Astrocyte (in vitro differentiated cells and primary cell): Measurements from ENCODE around the gene OPRL1. TPM values are rescaled to one million over a fixed set of nuclear protein-coding genes. Genes with fewer than 3 reads are reported as not detected.

Experiments used
- DNase-seq: peaks from one replicate; pipeline ENCODE4 v3.0.0-alpha.2; 2010; ENCODE audit warnings: low read depth
- FAIRE-seq: peaks from 2 replicates; lab custom pipeline; 2011; peaks lifted over from hg19 to GRCh38; lab: Jason Lieb, UNC
- H2AFZ ChIP-seq: 2 replicates; pipeline ENCODE4 v1.6.0; 2012; ENCODE audit warnings: low read depth, low read length, inconsistent platforms
- H3K27ac ChIP-seq: 2 replicates; pipeline ENCODE4 v1.5.1; 2011; ENCODE audit warnings: low read depth, low read length, inconsistent platforms
- H3K27me3 ChIP-seq: 2 replicates; pipeline ENCODE4 v1.6.0; 2011; ENCODE audit warnings: low read length, inconsistent platforms; ENCODE audit not compliant: insufficient read depth
- H3K36me3 ChIP-seq: 2 replicates; pipeline ENCODE4 v1.5.1; 2011; ENCODE audit warnings: low read length, inconsistent platforms; ENCODE audit not compliant: insufficient read depth
- H3K4me1 ChIP-seq: 2 replicates; pipeline ENCODE4 v1.5.1; 2011; ENCODE audit warnings: low read length, inconsistent platforms; ENCODE audit not compliant: insufficient read depth
- H3K4me2 ChIP-seq: 2 replicates; pipeline ENCODE4 v1.6.0; 2012; ENCODE audit warnings: low read length, inconsistent platforms
- H3K4me3 ChIP-seq: 2 replicates; pipeline ENCODE4 v1.5.1; 2011; ENCODE audit warnings: low read depth, mild to moderate bottlenecking, low read length, inconsistent platforms; ENCODE audit not compliant: insufficient read depth
- H3K79me2 ChIP-seq: 2 replicates; pipeline ENCODE4 v1.6.0; 2012; ENCODE audit warnings: mild to moderate bottlenecking, low read length, inconsistent platforms; ENCODE audit not compliant: insufficient read depth
- H3K9ac ChIP-seq: 2 replicates; pipeline ENCODE4 v1.6.0; 2012; ENCODE audit warnings: mild to moderate bottlenecking, low read length, inconsistent platforms
- H3K9me3 ChIP-seq: 2 replicates; pipeline ENCODE4 v1.5.1; 2012; ENCODE audit warnings: low read depth, mild to moderate bottlenecking, low read length, inconsistent platforms; ENCODE audit not compliant: insufficient read depth
- H4K20me1 ChIP-seq: 2 replicates; pipeline ENCODE4 v1.6.0; 2012; ENCODE audit warnings: low read length, inconsistent platforms; ENCODE audit not compliant: insufficient read depth
- H3K27ac Mint-ChIP-seq: one replicate; pipeline ENCODE4 v1.8.0; 2021; ENCODE audit warnings: mild to moderate bottlenecking, mixed read lengths; ENCODE audit not compliant: unreplicated experiment
- H3K27me3 Mint-ChIP-seq: one replicate; pipeline ENCODE4 v1.8.0; 2021; ENCODE audit warnings: low read depth, mixed read lengths; ENCODE audit not compliant: unreplicated experiment
- H3K36me3 Mint-ChIP-seq: one replicate; pipeline ENCODE4 v1.8.0; 2021; ENCODE audit warnings: low read depth, mixed read lengths; ENCODE audit not compliant: unreplicated experiment
- H3K4me1 Mint-ChIP-seq: one replicate; pipeline ENCODE4 v1.8.0; 2021; ENCODE audit warnings: low read depth, mixed read lengths; ENCODE audit not compliant: unreplicated experiment
- H3K4me3 Mint-ChIP-seq: one replicate; pipeline ENCODE4 v1.8.0; 2021; ENCODE audit warnings: mild to moderate bottlenecking, moderate library complexity, mixed read lengths; ENCODE audit not compliant: unreplicated experiment
- H3K9me3 Mint-ChIP-seq: one replicate; pipeline ENCODE4 v1.8.0; 2021; ENCODE audit warnings: mild to moderate bottlenecking, mixed read lengths; ENCODE audit not compliant: unreplicated experiment
- EZH2 ChIP-seq: IDR thresholded peaks from 2 replicates; pipeline ENCODE4 v1.6.1; 2012; ENCODE audit warnings: mild to moderate bottlenecking, low read length, inconsistent platforms; ENCODE audit not compliant: insufficient read depth
- total RNA-seq: library from RNA; stranded (reverse); gene quantifications from 2 replicates; pipeline ENCODE4 v1.2.1, GENCODE V29; 2021
- TF ChIP-seq, protein P1 (sequence below): IDR thresholded peaks from 2 replicates; pipeline ENCODE4 v1.5.1; 2011; ENCODE audit warnings: low read depth, mild to moderate bottlenecking, inconsistent platforms, low read length, moderate library complexity; ENCODE audit not compliant: insufficient read depth

OPRL1 gene
- total RNA-seq, 1 donor from 2014 or later = 2.8 TPM

DNA sequence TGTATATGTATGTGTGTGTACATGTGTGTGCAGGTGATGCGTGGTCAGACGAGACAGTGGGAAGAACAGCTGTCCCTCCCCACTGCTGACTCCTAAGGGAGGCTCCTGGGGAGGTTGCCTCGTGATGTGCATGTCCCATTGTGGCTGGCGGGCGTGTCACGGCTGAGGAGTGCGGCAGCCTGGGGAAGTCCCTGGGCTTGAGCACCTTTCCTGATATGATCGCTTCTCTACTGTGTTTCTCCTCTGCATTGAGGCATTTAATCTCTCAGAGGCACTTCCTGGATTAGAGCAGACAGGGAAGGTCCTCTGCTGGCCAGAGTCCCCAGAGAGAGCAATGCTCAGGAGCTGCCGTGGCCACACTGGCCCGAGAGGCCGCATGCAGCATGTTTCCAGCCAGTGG is 16.0 kb downstream of the OPRL1 start:
- FAIRE-seq = no peak
- Histone ChIP-seq H3K9ac (no peak overlapping the region), H2AFZ (no peak overlapping the region), H3K27ac (no peak overlapping the region), H3K36me3 (no peaks in the 10 kb centered on the region), H3K4me2 (no peak overlapping the region), H3K79me2 (no peaks in the 10 kb centered on the region), H3K4me1 (no peaks in the 10 kb centered on the region), H4K20me1 (no peaks in the 10 kb centered on the region), H3K4me3 (no peak overlapping the region), H3K9me3 (no peaks in the 10 kb centered on the region), H3K27me3 (peaks cover 14% of the 10 kb centered on the region)
- Mint-ChIP-seq H3K36me3 (peaks cover 6% of the 10 kb centered on the region), H3K4me1 (peaks cover 2% of the 10 kb centered on the region), H3K27ac (no peak overlapping the region), H3K9me3 (no peaks in the 10 kb centered on the region), H3K27me3 (peaks cover 26% of the 10 kb centered on the region), H3K4me3 (no peak overlapping the region)
- TF ChIP-seq EZH2 = no peak
- TF ChIP-seq, protein P1, sequence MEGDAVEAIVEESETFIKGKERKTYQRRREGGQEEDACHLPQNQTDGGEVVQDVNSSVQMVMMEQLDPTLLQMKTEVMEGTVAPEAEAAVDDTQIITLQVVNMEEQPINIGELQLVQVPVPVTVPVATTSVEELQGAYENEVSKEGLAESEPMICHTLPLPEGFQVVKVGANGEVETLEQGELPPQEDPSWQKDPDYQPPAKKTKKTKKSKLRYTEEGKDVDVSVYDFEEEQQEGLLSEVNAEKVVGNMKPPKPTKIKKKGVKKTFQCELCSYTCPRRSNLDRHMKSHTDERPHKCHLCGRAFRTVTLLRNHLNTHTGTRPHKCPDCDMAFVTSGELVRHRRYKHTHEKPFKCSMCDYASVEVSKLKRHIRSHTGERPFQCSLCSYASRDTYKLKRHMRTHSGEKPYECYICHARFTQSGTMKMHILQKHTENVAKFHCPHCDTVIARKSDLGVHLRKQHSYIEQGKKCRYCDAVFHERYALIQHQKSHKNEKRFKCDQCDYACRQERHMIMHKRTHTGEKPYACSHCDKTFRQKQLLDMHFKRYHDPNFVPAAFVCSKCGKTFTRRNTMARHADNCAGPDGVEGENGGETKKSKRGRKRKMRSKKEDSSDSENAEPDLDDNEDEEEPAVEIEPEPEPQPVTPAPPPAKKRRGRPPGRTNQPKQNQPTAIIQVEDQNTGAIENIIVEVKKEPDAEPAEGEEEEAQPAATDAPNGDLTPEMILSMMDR = no peak
- no peak for DNase-seq

DNA sequence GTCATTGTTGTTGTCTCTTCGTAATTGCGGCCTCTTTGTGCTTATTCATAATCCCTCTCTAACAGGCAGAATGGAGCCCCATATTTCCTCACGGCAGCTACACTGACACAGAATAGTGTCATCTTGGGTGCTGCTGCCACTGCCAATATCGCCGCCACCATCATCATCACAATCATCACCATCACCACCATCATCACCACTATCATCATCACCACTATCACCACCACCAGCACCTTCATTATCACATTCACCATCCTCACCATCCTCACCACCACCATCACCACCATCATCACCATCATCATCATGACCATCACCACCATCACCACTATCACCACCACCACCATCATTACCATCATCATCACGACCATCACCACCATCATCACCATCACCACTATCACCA is 16.7 kb downstream of the OPRL1 start:
- no peaks in the 10 kb centered on the region for H4K20me1 ChIP-seq
- Mint-ChIP-seq H3K27me3 (peaks cover 29% of the 10 kb centered on the region), H3K4me1 (peaks cover 2% of the 10 kb centered on the region), H3K27ac (no peak overlapping the region), H3K9me3 (no peaks in the 10 kb centered on the region), H3K36me3 (peaks cover 6% of the 10 kb centered on the region), H3K4me3 (no peak overlapping the region)
- H3K4me1 ChIP-seq = no peaks in the 10 kb centered on the region
- no peaks in the 10 kb centered on the region for H3K79me2 ChIP-seq
- DNase-seq (no peak), FAIRE-seq (peak; percentile 43)
- no peaks in the 10 kb centered on the region for H3K9me3 ChIP-seq
- H3K9ac ChIP-seq = no peak overlapping the region
- no peak overlapping the region for H3K27ac ChIP-seq
- H3K27me3 ChIP-seq = peaks cover 20% of the 10 kb centered on the region
- TF ChIP-seq, protein P1 = no peak
- TF ChIP-seq EZH2 = no peak
- no peak overlapping the region for H3K4me3 ChIP-seq
- no peak overlapping the region for H2AFZ ChIP-seq
- H3K36me3 ChIP-seq = no peaks in the 10 kb centered on the region
- H3K4me2 ChIP-seq = no peak overlapping the region

DNA sequence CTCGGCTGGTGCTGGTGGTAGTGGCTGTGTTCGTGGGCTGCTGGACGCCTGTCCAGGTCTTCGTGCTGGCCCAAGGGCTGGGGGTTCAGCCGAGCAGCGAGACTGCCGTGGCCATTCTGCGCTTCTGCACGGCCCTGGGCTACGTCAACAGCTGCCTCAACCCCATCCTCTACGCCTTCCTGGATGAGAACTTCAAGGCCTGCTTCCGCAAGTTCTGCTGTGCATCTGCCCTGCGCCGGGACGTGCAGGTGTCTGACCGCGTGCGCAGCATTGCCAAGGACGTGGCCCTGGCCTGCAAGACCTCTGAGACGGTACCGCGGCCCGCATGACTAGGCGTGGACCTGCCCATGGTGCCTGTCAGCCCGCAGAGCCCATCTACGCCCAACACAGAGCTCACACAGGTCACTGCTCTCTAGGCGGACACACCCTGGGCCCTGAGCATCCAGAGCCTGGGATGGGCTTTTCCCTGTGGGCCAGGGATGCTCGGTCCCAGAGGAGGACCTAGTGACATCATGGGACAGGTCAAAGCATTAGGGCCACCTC is 18.7 kb downstream of the OPRL1 start:
- no peak overlapping the region for H3K9ac ChIP-seq
- H2AFZ ChIP-seq = no peak overlapping the region
- Mint-ChIP-seq H3K27ac (no peak overlapping the region), H3K36me3 (peaks cover 6% of the 10 kb centered on the region), H3K27me3 (peaks cover 30% of the 10 kb centered on the region), H3K4me3 (no peak overlapping the region), H3K4me1 (no peaks in the 10 kb centered on the region), H3K9me3 (no peaks in the 10 kb centered on the region)
- no peak for FAIRE-seq
- DNase-seq = no peak
- TF ChIP-seq EZH2 = no peak
- TF ChIP-seq, protein P1 = no peak
- H3K4me3 ChIP-seq = no peak overlapping the region
- H3K36me3 ChIP-seq = no peaks in the 10 kb centered on the region
- H3K9me3 ChIP-seq = no peaks in the 10 kb centered on the region
- no peaks in the 10 kb centered on the region for H3K79me2 ChIP-seq
- H4K20me1 ChIP-seq = no peaks in the 10 kb centered on the region
- peaks cover 24% of the 10 kb centered on the region for H3K27me3 ChIP-seq
- no peaks in the 10 kb centered on the region for H3K4me1 ChIP-seq
- H3K4me2 ChIP-seq = no peak overlapping the region
- no peak overlapping the region for H3K27ac ChIP-seq
